ENCODE results near the gene FBN2.

Gene FBN2

GRCh38 chr5:128252756-128253155 is 285.3 kb downstream of the FBN2 start:
- no peak for DNase-seq (ENCODE audit: low spot score)

- DNase-seq (ENCODE audit: low spot score), result no peak
These were observed 285.8 kb downstream of the FBN2 start for GRCh38 chr5:128252196-128252595.

- DNase-seq (ENCODE audit: low spot score), result no peak
These were observed 292.1 kb downstream of the FBN2 start for GRCh38 chr5:128245974-128246373.

- no peak for DNase-seq (ENCODE audit: low spot score)
These were observed 294.0 kb downstream of the FBN2 start for GRCh38 chr5:128243958-128244582.

GRCh38 chr5:128241051-128241695 is 296.9 kb downstream of the FBN2 start:
- DNase-seq (ENCODE audit: low spot score), result no peak

- no peak for DNase-seq (ENCODE audit: low spot score)
These were observed 300.5 kb downstream of the FBN2 start for GRCh38 chr5:128237546-128237945.

- DNase-seq (ENCODE audit: low spot score), result no peak
These were observed 301.0 kb downstream of the FBN2 start for GRCh38 chr5:128237000-128237399.

GRCh38 chr5:128236334-128236733 is 301.7 kb downstream of the FBN2 start:
- DNase-seq (ENCODE audit: low spot score), result no peak

- DNase-seq (ENCODE audit: low spot score), result no peak
These were observed 303.0 kb downstream of the FBN2 start for GRCh38 chr5:128234928-128235641.

GRCh38 chr5:128228521-128228920 is 309.5 kb downstream of the FBN2 start:
- no peak for DNase-seq (ENCODE audit: low spot score)

- DNase-seq (ENCODE audit: low spot score), result no peak
These were observed 310.0 kb downstream of the FBN2 start for GRCh38 chr5:128228008-128228407.

- no peak for DNase-seq (ENCODE audit: low spot score)
These were observed 312.6 kb downstream of the FBN2 start for GRCh38 chr5:128225245-128226030.

GRCh38 chr5:128224336-128224735 is 313.7 kb downstream of the FBN2 start:
- DNase-seq (ENCODE audit: low spot score), result no peak

GRCh38 chr5:128220841-128221240 is 317.2 kb downstream of the FBN2 start:
- no peak for DNase-seq (ENCODE audit: low spot score)

- DNase-seq (ENCODE audit: low spot score), result no peak
These were observed 321.0 kb downstream of the FBN2 start for GRCh38 chr5:128216860-128217531.

- DNase-seq (ENCODE audit: low spot score), result no peak
These were observed 321.8 kb downstream of the FBN2 start for GRCh38 chr5:128216285-128216684.

GRCh38 chr5:128213833-128214232 is 324.2 kb downstream of the FBN2 start:
- DNase-seq (ENCODE audit: low spot score), result no peak

GRCh38 chr5:128213340-128213739 is 324.7 kb downstream of the FBN2 start:
- peak; percentile 49 for DNase-seq (ENCODE audit: low spot score)

- DNase-seq (ENCODE audit: low spot score), result no peak
These were observed 325.7 kb downstream of the FBN2 start for GRCh38 chr5:128212191-128212806.

GRCh38 chr5:128208436-128208835 is 329.6 kb downstream of the FBN2 start:
- no peak for DNase-seq (ENCODE audit: low spot score)
